GM23248 (cell line): ENCODE results near the gene SMAD1. TPM values are rescaled to one million over a fixed set of nuclear protein-coding genes. Genes with fewer than 3 reads are reported as not detected.

Experiments
- DNase-seq: peaks from one replicate; pipeline ENCODE4 v3.0.0-alpha.2; 2015
- H2AFZ ChIP-seq: fragments of 200-600 bp; sonication (generic); 2 replicates; pipeline ENCODE4 v1.6.1; 2016; ENCODE audit warnings: antibody characterized with exemption
- H3F3A ChIP-seq: fragments of 200-600 bp; sonication (generic); 2 replicates; pipeline ENCODE4 v1.6.1; 2016; ENCODE audit warnings: mild to moderate bottlenecking, antibody characterized with exemption, mixed run types; ENCODE audit not compliant: insufficient read depth
- H3K27ac ChIP-seq: fragments of 200-600 bp; sonication (generic); 2 replicates; pipeline ENCODE4 v1.5.1; 2016; ENCODE audit warnings: mild to moderate bottlenecking
- H3K27me3 ChIP-seq: fragments of 200-600 bp; sonication (generic); replicated peaks from 2 replicates; pipeline ENCODE4 v1.6.1; 2016; ENCODE audit warnings: mild to moderate bottlenecking; ENCODE audit not compliant: insufficient read depth
- H3K36me3 ChIP-seq: fragments of 200-600 bp; sonication (generic); 2 replicates; pipeline ENCODE4 v1.6.1; 2016; ENCODE audit warnings: low read depth, mild to moderate bottlenecking
- H3K4me1 ChIP-seq: fragments of 200-600 bp; sonication (generic); 2 replicates; pipeline ENCODE4 v1.6.1; 2016; ENCODE audit warnings: mild to moderate bottlenecking; ENCODE audit not compliant: insufficient read depth
- H3K4me2 ChIP-seq: fragments of 200-600 bp; sonication (generic); one replicate; pipeline ENCODE4 v1.6.1; 2016; ENCODE audit warnings: mild to moderate bottlenecking; ENCODE audit not compliant: unreplicated experiment
- H3K4me3 ChIP-seq: fragments of 200-600 bp; sonication (generic); 2 replicates; pipeline ENCODE4 v1.5.1; 2016; ENCODE audit warnings: mild to moderate bottlenecking
- H3K79me2 ChIP-seq: fragments of 200-600 bp; sonication (generic); 2 replicates; pipeline ENCODE4 v1.6.1; 2016; ENCODE audit warnings: mild to moderate bottlenecking; ENCODE audit not compliant: insufficient read depth
- H3K9ac ChIP-seq: fragments of 200-600 bp; sonication (generic); 2 replicates; pipeline ENCODE4 v1.6.1; 2016; ENCODE audit warnings: mild to moderate bottlenecking
- H3K9me2 ChIP-seq: fragments of 200-600 bp; sonication (generic); 2 replicates; pipeline ENCODE4 v1.6.1; 2016; ENCODE audit warnings: mixed run types, mild to moderate bottlenecking, moderate library complexity; ENCODE audit not compliant: insufficient read depth
- H3K9me3 ChIP-seq: fragments of 200-600 bp; sonication (generic); one replicate; pipeline ENCODE4 v1.6.1; 2017; ENCODE audit warnings: low read depth
- H4K20me1 ChIP-seq: fragments of 200-600 bp; sonication (generic); 2 replicates; pipeline ENCODE4 v1.6.0; 2016; ENCODE audit not compliant: insufficient read depth
- EZH2 ChIP-seq: fragments of 200-600 bp; sonication (generic); IDR thresholded peaks from 2 replicates; pipeline ENCODE4 v1.6.1; 2018; ENCODE audit warnings: antibody characterized with exemption, mild to moderate bottlenecking; ENCODE audit not compliant: insufficient read depth, poor library complexity, severe bottlenecking
- EZH2phosphoT487 ChIP-seq: fragments of 200-600 bp; sonication (generic); IDR thresholded peaks from 2 replicates; pipeline ENCODE4 v1.6.1; 2018; ENCODE audit warnings: antibody characterized with exemption, moderate library complexity, mild to moderate bottlenecking, low read depth; ENCODE audit not compliant: insufficient read depth
- WGBS, 2 experiments: methylation state at CpG; one replicate each; pipeline ENCODE4 v1.1.6; 2015 to 2017; ENCODE audit warnings: low lambda C conversion rate in 2 of 2, low coverage in 1 of 2; ENCODE audit errors: missing lambda C conversion rate in 2 of 2; 5-methylcytosine and 5-hydroxymethylcytosine counted together
- in situ Hi-C: fragments of 300-500 bp; cut with MboI; formaldehyde crosslinking; loops from 2 replicates; pipeline ENCODE4 v1.15.0; 2020
- polyA plus RNA-seq: library from polyadenylated mRNA; unstranded; fragments of >200 nt; fragmentation: Nextera tagmentation; extraction: Ambion mirVana; gene quantifications from 2 replicates; pipeline ENCODE4 v1.2.1, GENCODE V29; 2016
- total RNA-seq: library from RNA; depleted of rRNA; stranded (reverse); fragments of >200 nt; shearing (Covaris generic); gene quantifications from 2 replicates; pipeline ENCODE4 v1.2.3, GENCODE V29; 2014

SMAD1 gene
- total and polyA plus RNA-seq, 2 experiments from 2014 or later = 20.2 to 24.0 TPM

GRCh38 chr4:145473203-145473602 lies 8.4 kb upstream of the SMAD1 start:
- TF ChIP-seq EZH2phosphoT487 (no peak), EZH2 (no peak)
- 40 to 42% methylated on average over 4 of the region's 4 CpGs for WGBS, 2 experiments
- Histone ChIP-seq H2AFZ (no peak overlapping the region), H3K9me3 (no peaks in the 10 kb centered on the region), H3K9ac (no peak overlapping the region), H3K27me3 (no peaks in the 10 kb centered on the region), H3K27ac (no peak overlapping the region), H3K4me2 (no peak overlapping the region), H4K20me1 (no peaks in the 10 kb centered on the region), H3K4me1 (no peaks in the 10 kb centered on the region), H3K4me3 (no peak overlapping the region), H3K79me2 (no peaks in the 10 kb centered on the region), H3K9me2 (no peaks in the 10 kb centered on the region), H3F3A (no peaks in the 10 kb centered on the region), H3K36me3 (no peaks in the 10 kb centered on the region)
- DNase-seq = no peak
- in situ Hi-C loops = no loop called here

DNA sequence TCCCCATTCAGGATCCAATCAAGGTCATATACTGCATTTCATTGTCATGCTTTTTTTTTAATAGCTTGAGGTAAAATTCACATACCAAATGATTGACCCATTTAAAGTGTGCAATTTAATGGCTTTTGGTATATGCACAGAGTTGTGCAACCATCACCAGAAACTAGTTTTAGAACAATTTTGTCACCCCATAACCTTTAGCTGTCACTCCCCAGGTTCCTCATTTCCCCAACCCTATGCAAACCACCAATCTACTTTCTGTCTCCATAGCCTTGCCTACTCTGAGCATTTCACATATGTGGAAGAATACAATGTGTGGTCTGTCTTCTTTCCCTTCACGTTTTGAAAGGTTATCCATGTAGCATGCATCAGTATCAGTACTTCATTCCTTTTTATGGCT lies 1.4 kb upstream of the SMAD1 start:
- Histone ChIP-seq H4K20me1 (no peaks in the 10 kb centered on the region), H3K27ac (no peak overlapping the region), H3K9me3 (no peaks in the 10 kb centered on the region), H3K4me3 (no peak overlapping the region), H3K9ac (no peak overlapping the region), H3K9me2 (no peaks in the 10 kb centered on the region), H3K4me1 (peaks cover 13% of the 10 kb centered on the region; the same call in 1 of the 2 replicates), H3K79me2 (peaks cover 30% of the 10 kb centered on the region), H3K4me2 (no peak overlapping the region), H3K27me3 (no peaks in the 10 kb centered on the region), H3K36me3 (no peaks in the 10 kb centered on the region), H3F3A (peaks cover 18% of the 10 kb centered on the region), H2AFZ (no peak overlapping the region)
- WGBS, 2 experiments = 54 to 62% methylated on average over 1 of the region's 1 CpG
- in situ Hi-C loops = no loop called here
- peak; percentile 3 for DNase-seq
- TF ChIP-seq EZH2phosphoT487 = no peak
- TF ChIP-seq EZH2 = no peak

DNA sequence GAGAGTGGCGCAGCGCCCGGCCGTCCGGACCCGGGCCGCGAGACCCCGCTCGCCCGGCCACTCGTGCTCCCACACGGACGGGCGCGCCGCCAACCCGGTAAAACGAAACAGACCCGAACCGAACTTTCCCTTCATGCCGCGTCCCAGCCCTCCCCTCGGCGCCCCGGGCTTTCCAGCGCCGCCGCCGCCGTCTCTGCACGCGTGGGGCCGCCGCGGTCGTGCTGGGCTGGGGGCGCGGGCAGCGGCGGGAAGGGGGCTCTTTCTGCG lies 222 bp downstream of the SMAD1 start:
- TF ChIP-seq EZH2phosphoT487 (no peak), EZH2 (no peak)
- Histone ChIP-seq H3K9me2 (no peaks in the 10 kb centered on the region), H4K20me1 (no peaks in the 10 kb centered on the region), H3K9ac (peak overlapping the region; percentile 98), H3K27me3 (no peaks in the 10 kb centered on the region), H3K4me2 (peak overlapping the region; percentile 93), H3K79me2 (peaks cover 46% of the 10 kb centered on the region), H3K27ac (peak overlapping the region; percentile 89), H3K9me3 (no peaks in the 10 kb centered on the region), H3K4me3 (peak overlapping the region; percentile 90), H3K36me3 (no peaks in the 10 kb centered on the region), H2AFZ (peak overlapping the region; percentile 98), H3F3A (peaks cover 18% of the 10 kb centered on the region), H3K4me1 (peaks cover 13% of the 10 kb centered on the region; the same call in 1 of the 2 replicates)
- in situ Hi-C loops = no loop called here
- 1% methylated on average over 19 to 26 of the region's 42 CpGs for WGBS, 2 experiments
- no peak for DNase-seq

- H3F3A ChIP-seq = peaks cover 18% of the 10 kb centered on the region
- WGBS, 2 experiments = 1 to 2% methylated on average over 37 to 52 of the region's 73 CpGs
- H2AFZ ChIP-seq = peak overlapping the region; percentile 98
- H4K20me1 ChIP-seq = no peaks in the 10 kb centered on the region
- peaks cover 13% of the 10 kb centered on the region; the same call in 1 of the 2 replicates for H3K4me1 ChIP-seq
- peak overlapping the region; percentile 89 for H3K27ac ChIP-seq
- H3K36me3 ChIP-seq = no peaks in the 10 kb centered on the region
- DNase-seq = peak; percentile 91
- H3K9me3 ChIP-seq = no peaks in the 10 kb centered on the region
- H3K79me2 ChIP-seq = peaks cover 52% of the 10 kb centered on the region
- no peaks in the 10 kb centered on the region for H3K27me3 ChIP-seq
- H3K9ac ChIP-seq = peak overlapping the region; percentile 98
- TF ChIP-seq EZH2 (no peak), EZH2phosphoT487 (no peak)
- peak overlapping the region; percentile 90 for H3K4me3 ChIP-seq
- H3K9me2 ChIP-seq = no peaks in the 10 kb centered on the region
- peak overlapping the region; percentile 93 for H3K4me2 ChIP-seq
- in situ Hi-C loops = no loop called here
These were observed 770 bp downstream of the SMAD1 start for GRCh38 chr4:145482209-145483037.
